Measurements from ENCODE around the gene BRINP2. TPM values are rescaled to one million over a fixed set of nuclear protein-coding genes. Genes with fewer than 3 reads are reported as not detected.

Gene BRINP2
- total and polyA plus RNA-seq, 2 of the 4 experiments (the other 2 are of a cell fraction): not detected

DNA sequence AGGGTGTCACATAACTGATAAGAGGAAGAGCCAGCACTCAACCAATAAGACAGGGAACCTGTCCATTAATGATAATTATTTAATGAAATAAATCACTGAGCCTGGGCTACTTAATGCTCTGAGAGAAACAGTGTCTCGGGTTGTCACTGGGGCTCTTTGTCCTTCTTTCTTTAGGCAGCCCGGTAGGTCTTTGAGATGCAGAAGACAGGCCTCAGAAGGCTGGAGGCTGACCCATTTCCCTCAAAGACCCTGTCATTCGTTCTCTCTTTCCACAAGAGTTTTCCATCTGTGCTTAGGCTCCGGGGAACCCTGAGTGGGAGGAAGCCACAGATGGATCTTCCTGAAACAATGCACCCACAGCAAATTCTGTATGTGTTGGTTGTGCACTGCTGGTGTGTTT is 68.2 kb downstream of the BRINP2 start:
- H3K4ac ChIP-seq (ENCODE audit: low read depth, low read length): no peak overlapping the region
- no CpG with 5 or more reads among the region's 4 CpGs for WGBS, 2 experiments (ENCODE audit: extremely low coverage in 2 of 2, insufficient read length in 1 of 2)
- no peak overlapping the region for H2AK9ac ChIP-seq (replicated peaks; ENCODE audit: low read depth, low read length, poor library complexity)
- H3K9ac ChIP-seq (ENCODE audit: low read depth, low read length): no peak overlapping the region
- CTCF ChIA-PET: no interaction called here
- no peak overlapping the region for H2BK120ac ChIP-seq (ENCODE audit: low read depth, low read length)
- no peak overlapping the region for H2AK5ac ChIP-seq (ENCODE audit: low read depth, low read length)
- no peak overlapping the region for H4K8ac ChIP-seq (ENCODE audit: low read depth in 2 of 2, low read length in 2 of 2)
- H3K36me3 ChIP-seq (ENCODE audit: control insufficient read depth, insufficient read depth, low read length): no peaks in the 10 kb centered on the region
- H4K20me1 ChIP-seq (ENCODE audit: insufficient read depth, low read length): no peaks in the 10 kb centered on the region
- H3K56ac ChIP-seq (ENCODE audit: extremely low read depth, insufficient read depth, low read length): no peak overlapping the region
- H3K18ac ChIP-seq (ENCODE audit: low read depth, low read length): no peak overlapping the region
- TF ChIP-seq CHD1 (IDR thresholded peaks at IDR 0.05; ENCODE audit: low read depth, low read length): no peak
- no peak for TF ChIP-seq BHLHE40 (IDR thresholded peaks at IDR 0.05; ENCODE audit: low read depth, low read length)
- no peak for TF ChIP-seq FOS (IDR thresholded peaks at IDR 0.05; ENCODE audit: low read depth, low read length)
- TF ChIP-seq, protein P1, sequence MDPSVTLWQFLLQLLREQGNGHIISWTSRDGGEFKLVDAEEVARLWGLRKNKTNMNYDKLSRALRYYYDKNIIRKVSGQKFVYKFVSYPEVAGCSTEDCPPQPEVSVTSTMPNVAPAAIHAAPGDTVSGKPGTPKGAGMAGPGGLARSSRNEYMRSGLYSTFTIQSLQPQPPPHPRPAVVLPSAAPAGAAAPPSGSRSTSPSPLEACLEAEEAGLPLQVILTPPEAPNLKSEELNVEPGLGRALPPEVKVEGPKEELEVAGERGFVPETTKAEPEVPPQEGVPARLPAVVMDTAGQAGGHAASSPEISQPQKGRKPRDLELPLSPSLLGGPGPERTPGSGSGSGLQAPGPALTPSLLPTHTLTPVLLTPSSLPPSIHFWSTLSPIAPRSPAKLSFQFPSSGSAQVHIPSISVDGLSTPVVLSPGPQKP (IDR thresholded peaks at IDR 0.05; ENCODE audit: borderline replicate concordance, low read depth, low read length): no peak
- no peak for TF ChIP-seq POLR2A (IDR thresholded peaks at IDR 0.05; ENCODE audit: low read depth, low read length)
- TF ChIP-seq RFX5 (IDR thresholded peaks at IDR 0.05; ENCODE audit: low read depth, low read length): no peak
- TF ChIP-seq, protein P2, sequence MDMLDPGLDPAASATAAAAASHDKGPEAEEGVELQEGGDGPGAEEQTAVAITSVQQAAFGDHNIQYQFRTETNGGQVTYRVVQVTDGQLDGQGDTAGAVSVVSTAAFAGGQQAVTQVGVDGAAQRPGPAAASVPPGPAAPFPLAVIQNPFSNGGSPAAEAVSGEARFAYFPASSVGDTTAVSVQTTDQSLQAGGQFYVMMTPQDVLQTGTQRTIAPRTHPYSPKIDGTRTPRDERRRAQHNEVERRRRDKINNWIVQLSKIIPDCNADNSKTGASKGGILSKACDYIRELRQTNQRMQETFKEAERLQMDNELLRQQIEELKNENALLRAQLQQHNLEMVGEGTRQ (IDR thresholded peaks at IDR 0.05; ENCODE audit: low read depth, low read length): no peak
- TF ChIP-seq RAD21 (IDR thresholded peaks at IDR 0.05; ENCODE audit: low read length): no peak
- no peak for TF ChIP-seq CEBPB (IDR thresholded peaks at IDR 0.05; ENCODE audit: low read depth, low read length)
- no peak for TF ChIP-seq MXI1 (IDR thresholded peaks at IDR 0.05; ENCODE audit: borderline replicate concordance, low read depth, low read length)
- TF ChIP-seq MAFK (IDR thresholded peaks at IDR 0.05; ENCODE audit: low read depth, low read length): no peak
- TF ChIP-seq NFE2L2 (IDR thresholded peaks at IDR 0.05; ENCODE audit: low read depth, low read length): no peak
- TF ChIP-seq, protein P3, sequence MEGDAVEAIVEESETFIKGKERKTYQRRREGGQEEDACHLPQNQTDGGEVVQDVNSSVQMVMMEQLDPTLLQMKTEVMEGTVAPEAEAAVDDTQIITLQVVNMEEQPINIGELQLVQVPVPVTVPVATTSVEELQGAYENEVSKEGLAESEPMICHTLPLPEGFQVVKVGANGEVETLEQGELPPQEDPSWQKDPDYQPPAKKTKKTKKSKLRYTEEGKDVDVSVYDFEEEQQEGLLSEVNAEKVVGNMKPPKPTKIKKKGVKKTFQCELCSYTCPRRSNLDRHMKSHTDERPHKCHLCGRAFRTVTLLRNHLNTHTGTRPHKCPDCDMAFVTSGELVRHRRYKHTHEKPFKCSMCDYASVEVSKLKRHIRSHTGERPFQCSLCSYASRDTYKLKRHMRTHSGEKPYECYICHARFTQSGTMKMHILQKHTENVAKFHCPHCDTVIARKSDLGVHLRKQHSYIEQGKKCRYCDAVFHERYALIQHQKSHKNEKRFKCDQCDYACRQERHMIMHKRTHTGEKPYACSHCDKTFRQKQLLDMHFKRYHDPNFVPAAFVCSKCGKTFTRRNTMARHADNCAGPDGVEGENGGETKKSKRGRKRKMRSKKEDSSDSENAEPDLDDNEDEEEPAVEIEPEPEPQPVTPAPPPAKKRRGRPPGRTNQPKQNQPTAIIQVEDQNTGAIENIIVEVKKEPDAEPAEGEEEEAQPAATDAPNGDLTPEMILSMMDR (conservative IDR thresholded peaks at IDR 0.05; ENCODE audit: low read depth, low read length): no peak
- TF ChIP-seq RCOR1 (IDR thresholded peaks at IDR 0.05; ENCODE audit: insufficient replicate concordance, low read length): no peak
- no peak for TF ChIP-seq SMC3 (IDR thresholded peaks at IDR 0.05; ENCODE audit: low read depth, low read length)
- no peak for ATAC-seq (ENCODE audit: low read depth)
- no TSS peak for BruUV-seq (replicated peaks)
- in situ Hi-C loops (cut with MboI; ENCODE audit: low sequenced_read_pairs) (no loop called here), dilution Hi-C loops (cut with HindIII; ENCODE audit: low sequenced_read_pairs, unreplicated experiment) (no loop called here), intact Hi-C loops (cut with micrococcal nuclease) (no loop called here)
- H2BK15ac ChIP-seq (ENCODE audit: low read depth, low read length): no peak overlapping the region
- H3K14ac ChIP-seq (replicated peaks; ENCODE audit: low read depth, low read length): no peak overlapping the region
- H2AFZ ChIP-seq (replicated peaks; ENCODE audit: low read length, poor library complexity): no peak overlapping the region
- H2BK5ac ChIP-seq (ENCODE audit: low read depth, low read length, poor library complexity, severe bottlenecking): no peak overlapping the region
- no peak overlapping the region for H3K27ac ChIP-seq (ENCODE audit: insufficient read depth, low read length)
- no peak overlapping the region for H2BK20ac ChIP-seq (ENCODE audit: low read depth, low read length)
- peaks cover 5% of the 10 kb centered on the region for H3K27me3 ChIP-seq (ENCODE audit: control insufficient read depth, insufficient read depth, low read length)
- no peak overlapping the region for H4K5ac ChIP-seq (ENCODE audit: low read depth, low read length)
- H3K23ac ChIP-seq (ENCODE audit: low read depth, low read length): no peak overlapping the region
- H3K4me1 ChIP-seq (ENCODE audit: control insufficient read depth, insufficient read depth, low read length): no peaks in the 10 kb centered on the region
- POLR2A ChIA-PET (ENCODE audit: unreplicated experiment): no interaction called here
- no peak for DNase-seq
- H3K4me3 ChIP-seq (ENCODE audit: insufficient read depth, low read depth, low read length): no peak overlapping the region
- no peaks in the 10 kb centered on the region for H3K79me1 ChIP-seq (ENCODE audit: low read depth in 1 of 2, low read length in 2 of 2)
- no peaks in the 10 kb centered on the region for H3K9me1 ChIP-seq (ENCODE audit: insufficient read depth, low read length)
- H3K9me3 ChIP-seq (ENCODE audit: control insufficient read depth, insufficient read depth, low read length): no peaks in the 10 kb centered on the region
- no peak overlapping the region for H4K91ac ChIP-seq (ENCODE audit: insufficient read depth, low read depth, low read length)
- no peak overlapping the region for H3K4me2 ChIP-seq (ENCODE audit: low read depth, low read length)

Data from IMR-90 (cell line).